ENCODE results near the gene AP1AR. TPM values are rescaled to one million over a fixed set of nuclear protein-coding genes. Genes with fewer than 3 reads are reported as not detected.
"Not testable (repeated sequence)": the region's sequence is repeated elsewhere in the genome, so short reads cannot be mapped to it uniquely, and the experiment has no call there.

The AP1AR gene
- total and polyA plus RNA-seq, 2 of the 4 experiments (the other 2 are of a cell fraction): 4.0 to 4.7 TPM

- POLR2A ChIA-PET (ENCODE audit: unreplicated experiment): no interaction called here
- no peak overlapping the region for H3K9ac ChIP-seq (ENCODE audit: low read depth, low read length)
- no peak overlapping the region for H3K14ac ChIP-seq (replicated peaks; ENCODE audit: low read depth, low read length)
- no peak overlapping the region for H3K23ac ChIP-seq (ENCODE audit: low read depth, low read length)
- H3K56ac ChIP-seq (ENCODE audit: extremely low read depth, insufficient read depth, low read length): no peak overlapping the region
- ATAC-seq (ENCODE audit: low read depth): no peak
- H2AK9ac ChIP-seq (replicated peaks; ENCODE audit: low read depth, low read length, poor library complexity): no peak overlapping the region
- H2BK120ac ChIP-seq (ENCODE audit: low read depth, low read length): no peak overlapping the region
- no peak overlapping the region for H4K8ac ChIP-seq (ENCODE audit: low read depth in 2 of 2, low read length in 2 of 2)
- H3K4me3 ChIP-seq (ENCODE audit: insufficient read depth, low read depth, low read length): no peak overlapping the region
- no peak overlapping the region for H3K18ac ChIP-seq (ENCODE audit: low read depth, low read length)
- in situ Hi-C loops (cut with MboI; ENCODE audit: low sequenced_read_pairs): no loop called here
- H2BK5ac ChIP-seq (ENCODE audit: low read depth, low read length, poor library complexity, severe bottlenecking): no peak overlapping the region
- H3K36me3 ChIP-seq (ENCODE audit: control insufficient read depth, insufficient read depth, low read length): no peaks in the 10 kb centered on the region
- CTCF ChIA-PET: no interaction called here
- dilution Hi-C loops (cut with HindIII; ENCODE audit: low sequenced_read_pairs, unreplicated experiment): no loop called here
- no peaks in the 10 kb centered on the region for H3K9me1 ChIP-seq (ENCODE audit: insufficient read depth, low read length)
- H3K9me3 ChIP-seq (ENCODE audit: control insufficient read depth, insufficient read depth, low read length): no peaks in the 10 kb centered on the region
- no peak overlapping the region for H3K27ac ChIP-seq (ENCODE audit: insufficient read depth, low read length)
- WGBS, 2 experiments (ENCODE audit: extremely low coverage in 2 of 2, insufficient read length in 1 of 2): no CpG with 5 or more reads among the region's 2 CpGs
- no peak overlapping the region for H2AFZ ChIP-seq (replicated peaks; ENCODE audit: low read length, poor library complexity)
- no peaks in the 10 kb centered on the region for H4K20me1 ChIP-seq (ENCODE audit: insufficient read depth, low read length)
- H2BK20ac ChIP-seq (ENCODE audit: low read depth, low read length): no peak overlapping the region
- no peaks in the 10 kb centered on the region for H3K4me1 ChIP-seq (ENCODE audit: control insufficient read depth, insufficient read depth, low read length)
- no TSS peak for BruUV-seq (replicated peaks)
- H3K79me1 ChIP-seq (ENCODE audit: low read depth in 1 of 2, low read length in 2 of 2): no peaks in the 10 kb centered on the region
- no peak overlapping the region for H4K91ac ChIP-seq (ENCODE audit: insufficient read depth, low read depth, low read length)
- no peak overlapping the region for H3K4me2 ChIP-seq (ENCODE audit: low read depth, low read length)
- no peak overlapping the region for H4K5ac ChIP-seq (ENCODE audit: low read depth, low read length)
- intact Hi-C loops (cut with micrococcal nuclease): no loop called here
- TF ChIP-seq CEBPB (IDR thresholded peaks at IDR 0.05; ENCODE audit: low read depth, low read length): no peak
- no peak for TF ChIP-seq RAD21 (IDR thresholded peaks at IDR 0.05; ENCODE audit: low read length)
- TF ChIP-seq MAFK (IDR thresholded peaks at IDR 0.05; ENCODE audit: low read depth, low read length): no peak
- no peak for TF ChIP-seq SMC3 (IDR thresholded peaks at IDR 0.05; ENCODE audit: low read depth, low read length)
- no peak for TF ChIP-seq RFX5 (IDR thresholded peaks at IDR 0.05; ENCODE audit: low read depth, low read length)
- H2BK15ac ChIP-seq (ENCODE audit: low read depth, low read length): no peak overlapping the region
- no peak overlapping the region for H3K4ac ChIP-seq (ENCODE audit: low read depth, low read length)
- DNase-seq: no peak
- H2AK5ac ChIP-seq (ENCODE audit: low read depth, low read length): no peak overlapping the region
- peaks cover 2% of the 10 kb centered on the region; the same call in 1 of the 2 replicates for H3K27me3 ChIP-seq (ENCODE audit: control insufficient read depth, insufficient read depth, low read length)
These were observed 25.2 kb upstream of the AP1AR start for GRCh38 chr4:112206431-112206830.

DNA sequence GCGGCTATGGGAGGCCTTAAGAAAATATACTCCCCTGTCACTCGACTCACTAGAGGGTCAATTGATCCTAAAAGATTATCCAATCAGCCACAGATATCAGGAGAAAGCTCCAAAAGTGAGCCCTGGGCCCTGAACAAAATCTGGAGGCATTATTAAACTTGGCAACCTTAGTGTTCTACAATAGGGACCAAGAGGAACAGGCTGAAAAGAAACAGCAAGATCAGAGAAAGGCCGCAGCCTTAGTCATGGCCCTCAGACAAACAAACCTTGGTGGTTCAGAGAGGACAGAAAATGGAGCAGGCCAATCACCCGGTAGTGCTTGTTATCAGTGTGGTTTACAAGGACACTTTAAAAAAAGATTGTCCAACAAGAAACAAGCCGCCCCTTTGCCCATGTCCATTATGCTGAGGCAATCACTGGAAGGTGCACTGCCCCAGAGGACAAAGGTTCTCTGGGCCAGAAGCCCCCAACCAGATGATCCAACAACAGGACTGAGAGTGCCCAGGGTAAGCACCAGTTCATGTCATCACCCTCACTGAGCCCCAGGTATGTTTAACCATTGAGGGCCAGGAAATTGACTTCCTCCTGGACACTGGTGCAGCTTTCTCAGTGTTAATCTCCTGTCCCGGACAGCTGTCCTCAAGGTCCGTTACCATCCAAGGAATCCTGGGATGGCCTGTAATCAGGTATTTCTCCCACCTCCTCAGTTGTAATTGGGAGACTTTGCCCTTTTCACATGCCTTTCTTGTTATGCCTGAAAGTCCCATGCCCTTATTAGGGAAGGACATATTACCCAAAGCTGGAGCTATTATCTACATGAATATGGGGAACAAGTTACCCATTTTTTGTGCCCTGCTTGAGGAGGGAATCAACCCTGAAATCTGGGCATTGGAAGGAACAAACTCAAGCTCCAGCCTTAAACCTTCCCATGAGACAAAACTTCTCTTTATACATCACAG, 23.2 kb upstream of the AP1AR start:
- H3K4me3 ChIP-seq (ENCODE audit: insufficient read depth, low read depth, low read length); CTCF ChIA-PET; ATAC-seq (ENCODE audit: low read depth); H3K9me3 ChIP-seq (ENCODE audit: control insufficient read depth, insufficient read depth, low read length); H4K20me1 ChIP-seq (ENCODE audit: insufficient read depth, low read length); H3K27ac ChIP-seq (ENCODE audit: insufficient read depth, low read length); H3K4me1 ChIP-seq (ENCODE audit: control insufficient read depth, insufficient read depth, low read length); H3K56ac ChIP-seq (ENCODE audit: extremely low read depth, insufficient read depth, low read length); H2BK15ac ChIP-seq (ENCODE audit: low read depth, low read length); in situ Hi-C loops (cut with MboI; ENCODE audit: low sequenced_read_pairs); dilution Hi-C loops (cut with HindIII; ENCODE audit: low sequenced_read_pairs, unreplicated experiment); H2AK5ac ChIP-seq (ENCODE audit: low read depth, low read length); H3K79me1 ChIP-seq (ENCODE audit: low read depth in 1 of 2, low read length in 2 of 2); H3K9ac ChIP-seq (ENCODE audit: low read depth, low read length); H3K14ac ChIP-seq (replicated peaks; ENCODE audit: low read depth, low read length); H3K23ac ChIP-seq (ENCODE audit: low read depth, low read length); H3K4ac ChIP-seq (ENCODE audit: low read depth, low read length); H3K9me1 ChIP-seq (ENCODE audit: insufficient read depth, low read length); H2BK5ac ChIP-seq (ENCODE audit: low read depth, low read length, poor library complexity, severe bottlenecking); H2AFZ ChIP-seq (replicated peaks; ENCODE audit: low read length, poor library complexity); H3K27me3 ChIP-seq (ENCODE audit: control insufficient read depth, insufficient read depth, low read length); H4K91ac ChIP-seq (ENCODE audit: insufficient read depth, low read depth, low read length); BruUV-seq (replicated peaks); H3K4me2 ChIP-seq (ENCODE audit: low read depth, low read length); H4K5ac ChIP-seq (ENCODE audit: low read depth, low read length); H2AK9ac ChIP-seq (replicated peaks; ENCODE audit: low read depth, low read length, poor library complexity); H4K8ac ChIP-seq (ENCODE audit: low read depth in 2 of 2, low read length in 2 of 2); H3K36me3 ChIP-seq (ENCODE audit: control insufficient read depth, insufficient read depth, low read length); POLR2A ChIA-PET (ENCODE audit: unreplicated experiment); H2BK20ac ChIP-seq (ENCODE audit: low read depth, low read length); DNase-seq; H3K18ac ChIP-seq (ENCODE audit: low read depth, low read length); intact Hi-C loops (cut with micrococcal nuclease); H2BK120ac ChIP-seq (ENCODE audit: low read depth, low read length): not testable (repeated sequence)
- WGBS, 2 experiments (ENCODE audit: extremely low coverage in 2 of 2, insufficient read length in 1 of 2): no CpG with 5 or more reads among the region's 7 CpGs

All from IMR-90 (cell line).